ENCODE measurements around the gene SCARF2. TPM values are rescaled to one million over a fixed set of nuclear protein-coding genes. Genes with fewer than 3 reads are reported as not detected.

Gene SCARF2
- total RNA-seq, 1 experiment from 2014 or later = 2.7 TPM

- H3K9ac ChIP-seq (ENCODE audit: low read length) = no peak overlapping the region
- CTCF ChIA-PET = no interaction called here
- H3K27me3 ChIP-seq (ENCODE audit: low read length) = no peaks in the 10 kb centered on the region
- H3K79me2 ChIP-seq (ENCODE audit: low read length) = no peaks in the 10 kb centered on the region
- H3F3A ChIP-seq (ENCODE audit: low read length, unreplicated experiment) = no peaks in the 10 kb centered on the region
- POLR2A ChIA-PET (ENCODE audit: unreplicated experiment) = no interaction called here
- intact Hi-C loops (cut with micrococcal nuclease) = no loop called here
- H2AFZ ChIP-seq (ENCODE audit: low read length) = no peak overlapping the region
- TF ChIP-seq EZH2phosphoT487 (IDR thresholded peaks at IDR 0.05; ENCODE audit: borderline replicate concordance, low read length) = no peak
- TF ChIP-seq CTCF (conservative IDR thresholded peaks at IDR 0.05; ENCODE audit: low read depth, low read length) = no peak
- no peak for TF ChIP-seq EZH2 (IDR thresholded peaks at IDR 0.05; ENCODE audit: low read length, unreplicated experiment)
- no peak overlapping the region for H3K27ac ChIP-seq (ENCODE audit: low read length)
- no peaks in the 10 kb centered on the region for H3K9me3 ChIP-seq (ENCODE audit: low read length)
- no peaks in the 10 kb centered on the region for H3K4me1 ChIP-seq (ENCODE audit: insufficient read depth, low read length)
- H3K4me3 ChIP-seq (ENCODE audit: low read length) = no peak overlapping the region
- no peak for ATAC-seq
- H4K20me1 ChIP-seq (ENCODE audit: low read length) = no peaks in the 10 kb centered on the region
- no peak overlapping the region for H3K4me2 ChIP-seq (ENCODE audit: low read length)
- no peaks in the 10 kb centered on the region for H3K36me3 ChIP-seq (ENCODE audit: low read depth, low read length)
- BruUV-seq (replicated peaks) = no TSS peak
- no peaks in the 10 kb centered on the region for H3K9me2 ChIP-seq (replicated peaks; ENCODE audit: low read length)
- no peak for DNase-seq
Observed at GRCh38 chr22:20407829-20408228, 29.8 kb downstream of the SCARF2 start.

- H3K4me2 ChIP-seq (ENCODE audit: low read length) = no peak overlapping the region
- ChIA-PET POLR2A (ENCODE audit: unreplicated experiment) (no interaction called here), CTCF (no interaction called here)
- intact Hi-C loops (cut with micrococcal nuclease) = no loop called here
- no peaks in the 10 kb centered on the region for H3K36me3 ChIP-seq (ENCODE audit: low read depth, low read length)
- H3F3A ChIP-seq (ENCODE audit: low read length, unreplicated experiment) = no peaks in the 10 kb centered on the region
- no peak for ATAC-seq
- no peaks in the 10 kb centered on the region for H4K20me1 ChIP-seq (ENCODE audit: low read length)
- BruUV-seq (replicated peaks) = no TSS peak
- no peak overlapping the region for H3K9ac ChIP-seq (ENCODE audit: low read length)
- H2AFZ ChIP-seq (ENCODE audit: low read length) = no peak overlapping the region
- TF ChIP-seq EZH2phosphoT487 (IDR thresholded peaks at IDR 0.05; ENCODE audit: borderline replicate concordance, low read length) (no peak), CTCF (conservative IDR thresholded peaks at IDR 0.05; ENCODE audit: low read depth, low read length) (no peak), EZH2 (IDR thresholded peaks at IDR 0.05; ENCODE audit: low read length, unreplicated experiment) (no peak)
- no peaks in the 10 kb centered on the region for H3K9me3 ChIP-seq (ENCODE audit: low read length)
- H3K27ac ChIP-seq (ENCODE audit: low read length) = no peak overlapping the region
- no peak for DNase-seq
- no peaks in the 10 kb centered on the region for H3K79me2 ChIP-seq (ENCODE audit: low read length)
- H3K9me2 ChIP-seq (replicated peaks; ENCODE audit: low read length) = no peaks in the 10 kb centered on the region
- no peak overlapping the region for H3K4me3 ChIP-seq (ENCODE audit: low read length)
- no peaks in the 10 kb centered on the region for H3K27me3 ChIP-seq (ENCODE audit: low read length)
- H3K4me1 ChIP-seq (ENCODE audit: insufficient read depth, low read length) = no peaks in the 10 kb centered on the region
Observed at GRCh38 chr22:20406686-20407408, 30.8 kb downstream of the SCARF2 start.

- no peaks in the 10 kb centered on the region for H3K79me2 ChIP-seq (ENCODE audit: low read length)
- ATAC-seq (no peak), DNase-seq (no peak)
- no TSS peak for BruUV-seq (replicated peaks)
- H2AFZ ChIP-seq (ENCODE audit: low read length) = no peak overlapping the region
- no peaks in the 10 kb centered on the region for H3K36me3 ChIP-seq (ENCODE audit: low read depth, low read length)
- intact Hi-C loops (cut with micrococcal nuclease) = no loop called here
- no peaks in the 10 kb centered on the region for H3K9me2 ChIP-seq (replicated peaks; ENCODE audit: low read length)
- no peaks in the 10 kb centered on the region for H4K20me1 ChIP-seq (ENCODE audit: low read length)
- H3K9ac ChIP-seq (ENCODE audit: low read length) = no peak overlapping the region
- no peak overlapping the region for H3K27ac ChIP-seq (ENCODE audit: low read length)
- no peaks in the 10 kb centered on the region for H3K4me1 ChIP-seq (ENCODE audit: insufficient read depth, low read length)
- POLR2A ChIA-PET (ENCODE audit: unreplicated experiment) = no interaction called here
- H3K27me3 ChIP-seq (ENCODE audit: low read length) = no peaks in the 10 kb centered on the region
- TF ChIP-seq EZH2 (IDR thresholded peaks at IDR 0.05; ENCODE audit: low read length, unreplicated experiment) (no peak), CTCF (conservative IDR thresholded peaks at IDR 0.05; ENCODE audit: low read depth, low read length) (no peak), EZH2phosphoT487 (IDR thresholded peaks at IDR 0.05; ENCODE audit: borderline replicate concordance, low read length) (no peak)
- CTCF ChIA-PET = no interaction called here
- no peak overlapping the region for H3K4me2 ChIP-seq (ENCODE audit: low read length)
- H3F3A ChIP-seq (ENCODE audit: low read length, unreplicated experiment) = no peaks in the 10 kb centered on the region
- H3K4me3 ChIP-seq (ENCODE audit: low read length) = no peak overlapping the region
- no peaks in the 10 kb centered on the region for H3K9me3 ChIP-seq (ENCODE audit: low read length)
Observed at GRCh38 chr22:20405931-20406685, 31.5 kb downstream of the SCARF2 start.

Measured in PC-3 (cell line).